Fibroblast of lung (primary cell): ENCODE results near the gene ACBD6. TPM values are rescaled to one million over a fixed set of nuclear protein-coding genes. Genes with fewer than 3 reads are reported as not detected.

Experiments used
- DNase-seq, 2 donors: peaks; one replicate each; pipeline versions ENCODE4 v3.0.0 to v3.0.0-alpha.2; 2010; ENCODE audit warnings: low read depth in 2 of 2
- H2AFZ ChIP-seq: 2 replicates; pipeline ENCODE4 v1.5.1; 2012; ENCODE audit warnings: low read length, control low read depth, inconsistent platforms
- H3K27ac ChIP-seq: 2 replicates; pipeline ENCODE4 v1.5.1; 2011; ENCODE audit warnings: low read length, control low read depth; ENCODE audit not compliant: insufficient read depth
- H3K27me3 ChIP-seq: 2 replicates; pipeline ENCODE4 v1.5.1; 2011; ENCODE audit warnings: mild to moderate bottlenecking, low read length; ENCODE audit not compliant: control insufficient read depth, insufficient read depth
- H3K36me3 ChIP-seq: 2 replicates; pipeline ENCODE4 v1.5.1; 2011; ENCODE audit warnings: low read length; ENCODE audit not compliant: control insufficient read depth, insufficient read depth
- H3K4me1 ChIP-seq: 2 replicates; pipeline ENCODE4 v1.5.1; 2011; ENCODE audit warnings: low read length; ENCODE audit not compliant: control insufficient read depth, insufficient read depth; ENCODE audit errors: extremely low read depth
- H3K4me2 ChIP-seq: 2 replicates; pipeline ENCODE4 v1.5.1; 2011; ENCODE audit warnings: low read length, control low read depth; ENCODE audit not compliant: insufficient read depth; ENCODE audit errors: extremely low read depth
- H3K4me3 ChIP-seq, 4 experiments: fragments of 200-600 bp in 1 of 4; sonication (generic) in 1 of 4; replicated peaks in 1 of 4; 2 replicates each; pipeline ENCODE4 v1.5.1; 2011 to 2016; ENCODE audit warnings: low read length in 4 of 4, low read depth in 3 of 4, mild to moderate bottlenecking in 3 of 4, control low read depth in 2 of 4, inconsistent platforms in 1 of 4, mixed read lengths in 1 of 4; ENCODE audit not compliant: insufficient read depth in 1 of 4; ENCODE audit errors: control extremely low read depth in 1 of 4
- H3K79me2 ChIP-seq: 2 replicates; pipeline ENCODE4 v1.5.1; 2012; ENCODE audit warnings: mild to moderate bottlenecking, low read length, inconsistent platforms; ENCODE audit not compliant: control insufficient read depth, insufficient read depth
- H3K9ac ChIP-seq: 2 replicates; pipeline ENCODE4 v1.5.1; 2011; ENCODE audit warnings: mild to moderate bottlenecking, low read length, control low read depth; ENCODE audit not compliant: insufficient read depth
- H3K9me3 ChIP-seq: 2 replicates; pipeline ENCODE4 v1.5.1; 2012; ENCODE audit warnings: low read depth, low read length; ENCODE audit not compliant: control insufficient read depth, insufficient read depth
- H4K20me1 ChIP-seq: 2 replicates; pipeline ENCODE4 v1.5.1; 2011; ENCODE audit warnings: low read length; ENCODE audit not compliant: control insufficient read depth, insufficient read depth; ENCODE audit errors: extremely low read depth
- CTCF ChIP-seq, 2 donors: IDR thresholded peaks in 1 of 2; conservative IDR thresholded peaks in 1 of 2; 1 replicate in 1 of 2; 2 replicates in 1 of 2; pipeline ENCODE4 v1.5.1; 2011 to 2012; ENCODE audit warnings: low read length in 2 of 2, control low read depth in 1 of 2, inconsistent platforms in 1 of 2, low read depth in 1 of 2, mild to moderate bottlenecking in 1 of 2
- EZH2 ChIP-seq: IDR thresholded peaks from 2 replicates; pipeline ENCODE4 v1.5.1; 2012; ENCODE audit warnings: low read length, control low read depth, mild to moderate bottlenecking; ENCODE audit errors: missing control alignments
- polyA plus RNA-seq, 2 donors: library from polyadenylated mRNA; depleted of rRNA in 1 of 2; stranded (reverse) in 1 of 2; unstranded in 1 of 2; fragments of >200 nt; gene quantifications; 2 replicates each; pipeline ENCODE4 v1.2.1, GENCODE V29; 2011 to 2012; ENCODE audit warnings: missing spikeins in 1 of 2
- total RNA-seq: library from RNA; depleted of rRNA; stranded (reverse); fragments of >200 nt; gene quantifications from 2 replicates; pipeline ENCODE4 v1.2.1, GENCODE V29; 2014

ACBD6 gene
- total and polyA plus RNA-seq, 2 donors (not counting 1 experiment from before 2014, with no cell fraction given), result 63.4 to 78.7 TPM

GRCh38 chr1:180277476-180278193 is 224.7 kb downstream of the ACBD6 start:
- H3K36me3 ChIP-seq, result no peaks in the 10 kb centered on the region
- DNase-seq, result no peak
- no peaks in the 10 kb centered on the region for H3K9me3 ChIP-seq
- no peak overlapping the region for H3K4me3 ChIP-seq
- H4K20me1 ChIP-seq, result no peaks in the 10 kb centered on the region
- no peaks in the 10 kb centered on the region for H3K79me2 ChIP-seq
- no peak overlapping the region for H3K9ac ChIP-seq
- no peak overlapping the region for H3K27ac ChIP-seq
- H3K27me3 ChIP-seq, result no peaks in the 10 kb centered on the region
- no peak for TF ChIP-seq CTCF (conservative IDR thresholded peaks at IDR 0.05 in 1 of 2, IDR thresholded peaks at IDR 0.05 in 1 of 2; ENCODE audit: low read depth in 1 of 2, low read length in 2 of 2)
- no peak for TF ChIP-seq EZH2
- peaks cover 2% of the 10 kb centered on the region for H3K4me1 ChIP-seq
- H3K4me2 ChIP-seq, result no peak overlapping the region
- H2AFZ ChIP-seq, result no peak overlapping the region

GRCh38 chr1:180275726-180276125 is 226.7 kb downstream of the ACBD6 start:
- H3K4me2 ChIP-seq, result no peak overlapping the region
- no peak for DNase-seq
- H3K36me3 ChIP-seq, result no peaks in the 10 kb centered on the region
- H3K79me2 ChIP-seq, result no peaks in the 10 kb centered on the region
- peaks cover 7% of the 10 kb centered on the region for H3K4me1 ChIP-seq
- no peak overlapping the region for H3K4me3 ChIP-seq
- H2AFZ ChIP-seq, result no peak overlapping the region
- no peak for TF ChIP-seq EZH2
- no peak for TF ChIP-seq CTCF (conservative IDR thresholded peaks at IDR 0.05 in 1 of 2, IDR thresholded peaks at IDR 0.05 in 1 of 2; ENCODE audit: low read depth in 1 of 2, low read length in 2 of 2)
- H3K9me3 ChIP-seq, result no peaks in the 10 kb centered on the region
- no peak overlapping the region for H3K9ac ChIP-seq
- no peaks in the 10 kb centered on the region for H3K27me3 ChIP-seq
- no peaks in the 10 kb centered on the region for H4K20me1 ChIP-seq
- no peak overlapping the region for H3K27ac ChIP-seq

- no peak overlapping the region for H3K4me3 ChIP-seq
- H3K4me1 ChIP-seq, result peaks cover 7% of the 10 kb centered on the region
- H3K27ac ChIP-seq, result no peak overlapping the region
- H2AFZ ChIP-seq, result no peak overlapping the region
- H3K9me3 ChIP-seq, result no peaks in the 10 kb centered on the region
- H3K36me3 ChIP-seq, result no peaks in the 10 kb centered on the region
- H3K27me3 ChIP-seq, result no peaks in the 10 kb centered on the region
- DNase-seq, result no peak
- TF ChIP-seq CTCF (conservative IDR thresholded peaks at IDR 0.05 in 1 of 2, IDR thresholded peaks at IDR 0.05 in 1 of 2; ENCODE audit: low read depth in 1 of 2, low read length in 2 of 2) (no peak), EZH2 (no peak)
- H3K79me2 ChIP-seq, result no peaks in the 10 kb centered on the region
- no peak overlapping the region for H3K9ac ChIP-seq
- no peaks in the 10 kb centered on the region for H4K20me1 ChIP-seq
- no peak overlapping the region for H3K4me2 ChIP-seq
Observed at GRCh38 chr1:180274221-180274620, 228.2 kb downstream of the ACBD6 start.
